Neural cell (in vitro differentiated cells): ENCODE results near the gene PLEKHM1.

Source experiments
- EP300 ChIP-seq: fragments of 450-650 bp; conservative IDR thresholded peaks from 2 replicates; pipeline ENCODE4 v1.6.1; 2014; ENCODE audit warnings: antibody characterized with exemption, mild to moderate bottlenecking, moderate library complexity; ENCODE audit not compliant: poor library complexity, severe bottlenecking
- EZH2 ChIP-seq: fragments of 200-600, 300-800 bp; shearing (Covaris generic), sonication (generic); IDR thresholded peaks from 2 replicates; pipeline ENCODE4 v1.6.1; 2014; ENCODE audit warnings: antibody characterized with exemption, low read length, borderline replicate concordance, mild to moderate bottlenecking; ENCODE audit not compliant: insufficient read depth, poor library complexity, severe bottlenecking
- MXI1 ChIP-seq: fragments of 450-650 bp; conservative IDR thresholded peaks from 2 replicates; pipeline ENCODE4 v1.6.1; 2014; ENCODE audit warnings: antibody characterized with exemption, mild to moderate bottlenecking; ENCODE audit not compliant: poor library complexity, severe bottlenecking
- POLR2AphosphoS5 ChIP-seq: IDR thresholded peaks from 2 replicates; pipeline ENCODE4 v1.6.1; 2012
- RAD21 ChIP-seq: fragments of 450-650 bp; conservative IDR thresholded peaks from 2 replicates; pipeline ENCODE4 v1.6.1; 2014; ENCODE audit warnings: antibody characterized with exemption, mild to moderate bottlenecking, moderate library complexity
- SMC3 ChIP-seq: fragments of 450-650 bp; conservative IDR thresholded peaks from 2 replicates; pipeline ENCODE4 v1.6.1; 2014; ENCODE audit warnings: antibody characterized with exemption, mild to moderate bottlenecking, moderate library complexity; ENCODE audit not compliant: poor library complexity
- TAF1 ChIP-seq: IDR thresholded peaks from 2 replicates; pipeline ENCODE4 v1.6.1; 2012; ENCODE audit warnings: low read depth
- TF ChIP-seq, protein P1 (sequence below): fragments of 450-650 bp; IDR thresholded peaks from 2 replicates; pipeline ENCODE4 v1.5.1; 2014; ENCODE audit warnings: antibody characterized with exemption, mild to moderate bottlenecking, moderate library complexity; ENCODE audit not compliant: poor library complexity, severe bottlenecking
- TF ChIP-seq, protein P2 (sequence below): IDR thresholded peaks from 2 replicates; pipeline ENCODE4 v1.6.1; 2012; ENCODE audit warnings: borderline replicate concordance

DNA sequence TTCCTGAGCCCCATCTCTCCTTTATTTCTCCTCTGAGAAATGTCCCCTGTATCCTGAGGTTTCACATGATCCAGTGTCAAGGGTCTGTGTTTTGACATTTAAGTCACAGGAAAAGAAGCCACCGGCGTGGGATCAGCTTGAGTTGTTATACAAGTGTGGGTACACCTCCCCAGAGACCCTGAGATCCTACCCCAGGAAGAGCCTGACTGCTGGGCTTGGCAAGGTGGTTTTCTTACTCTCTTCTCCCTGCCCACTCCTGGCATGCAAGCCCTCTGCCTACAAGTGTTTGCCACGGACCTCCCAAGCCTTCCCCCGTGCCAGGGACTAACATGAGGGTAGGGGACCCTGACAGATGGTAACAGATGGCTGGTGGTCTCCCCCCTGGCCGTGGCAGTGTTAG lies 55.0 kb downstream of the PLEKHM1 start:
- TF ChIP-seq RAD21: no peak
- no peak for TF ChIP-seq POLR2AphosphoS5
- no peak for TF ChIP-seq TAF1
- TF ChIP-seq EP300: no peak
- TF ChIP-seq, protein P1, sequence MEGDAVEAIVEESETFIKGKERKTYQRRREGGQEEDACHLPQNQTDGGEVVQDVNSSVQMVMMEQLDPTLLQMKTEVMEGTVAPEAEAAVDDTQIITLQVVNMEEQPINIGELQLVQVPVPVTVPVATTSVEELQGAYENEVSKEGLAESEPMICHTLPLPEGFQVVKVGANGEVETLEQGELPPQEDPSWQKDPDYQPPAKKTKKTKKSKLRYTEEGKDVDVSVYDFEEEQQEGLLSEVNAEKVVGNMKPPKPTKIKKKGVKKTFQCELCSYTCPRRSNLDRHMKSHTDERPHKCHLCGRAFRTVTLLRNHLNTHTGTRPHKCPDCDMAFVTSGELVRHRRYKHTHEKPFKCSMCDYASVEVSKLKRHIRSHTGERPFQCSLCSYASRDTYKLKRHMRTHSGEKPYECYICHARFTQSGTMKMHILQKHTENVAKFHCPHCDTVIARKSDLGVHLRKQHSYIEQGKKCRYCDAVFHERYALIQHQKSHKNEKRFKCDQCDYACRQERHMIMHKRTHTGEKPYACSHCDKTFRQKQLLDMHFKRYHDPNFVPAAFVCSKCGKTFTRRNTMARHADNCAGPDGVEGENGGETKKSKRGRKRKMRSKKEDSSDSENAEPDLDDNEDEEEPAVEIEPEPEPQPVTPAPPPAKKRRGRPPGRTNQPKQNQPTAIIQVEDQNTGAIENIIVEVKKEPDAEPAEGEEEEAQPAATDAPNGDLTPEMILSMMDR: no peak
- no peak for TF ChIP-seq SMC3
- TF ChIP-seq, protein P2, sequence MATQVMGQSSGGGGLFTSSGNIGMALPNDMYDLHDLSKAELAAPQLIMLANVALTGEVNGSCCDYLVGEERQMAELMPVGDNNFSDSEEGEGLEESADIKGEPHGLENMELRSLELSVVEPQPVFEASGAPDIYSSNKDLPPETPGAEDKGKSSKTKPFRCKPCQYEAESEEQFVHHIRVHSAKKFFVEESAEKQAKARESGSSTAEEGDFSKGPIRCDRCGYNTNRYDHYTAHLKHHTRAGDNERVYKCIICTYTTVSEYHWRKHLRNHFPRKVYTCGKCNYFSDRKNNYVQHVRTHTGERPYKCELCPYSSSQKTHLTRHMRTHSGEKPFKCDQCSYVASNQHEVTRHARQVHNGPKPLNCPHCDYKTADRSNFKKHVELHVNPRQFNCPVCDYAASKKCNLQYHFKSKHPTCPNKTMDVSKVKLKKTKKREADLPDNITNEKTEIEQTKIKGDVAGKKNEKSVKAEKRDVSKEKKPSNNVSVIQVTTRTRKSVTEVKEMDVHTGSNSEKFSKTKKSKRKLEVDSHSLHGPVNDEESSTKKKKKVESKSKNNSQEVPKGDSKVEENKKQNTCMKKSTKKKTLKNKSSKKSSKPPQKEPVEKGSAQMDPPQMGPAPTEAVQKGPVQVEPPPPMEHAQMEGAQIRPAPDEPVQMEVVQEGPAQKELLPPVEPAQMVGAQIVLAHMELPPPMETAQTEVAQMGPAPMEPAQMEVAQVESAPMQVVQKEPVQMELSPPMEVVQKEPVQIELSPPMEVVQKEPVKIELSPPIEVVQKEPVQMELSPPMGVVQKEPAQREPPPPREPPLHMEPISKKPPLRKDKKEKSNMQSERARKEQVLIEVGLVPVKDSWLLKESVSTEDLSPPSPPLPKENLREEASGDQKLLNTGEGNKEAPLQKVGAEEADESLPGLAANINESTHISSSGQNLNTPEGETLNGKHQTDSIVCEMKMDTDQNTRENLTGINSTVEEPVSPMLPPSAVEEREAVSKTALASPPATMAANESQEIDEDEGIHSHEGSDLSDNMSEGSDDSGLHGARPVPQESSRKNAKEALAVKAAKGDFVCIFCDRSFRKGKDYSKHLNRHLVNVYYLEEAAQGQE: no peak
- no peak for TF ChIP-seq EZH2
- TF ChIP-seq MXI1: no peak
